ENCODE results near the gene SDCCAG8.

- TF ChIP-seq CTCF (IDR thresholded peaks at IDR 0.05) (no peak), POLR2A (IDR thresholded peaks at IDR 0.05) (no peak)
Observed at GRCh38 chr1:243230914-243231313, 24.9 kb upstream of the SDCCAG8 start.

Measured in body of pancreas (tissue), 4 donors.